T-helper 1 cell treated with Interleukin-12 subunit alpha and Interleukin-12 subunit beta and Interleukin-4 antibody, amounts not matched to agents 30 ng/mL and 1 ng/mL, for 36 hours (primary cell): ENCODE results near the gene CHRM5. TPM values are rescaled to one million over a fixed set of nuclear protein-coding genes. Genes with fewer than 3 reads are reported as not detected.
"Not testable (repeated sequence)": the region's sequence is repeated elsewhere in the genome, so short reads cannot be mapped to it uniquely, and the experiment has no call there.

ENCODE experiments used
- intact Hi-C: fragments of 100-400 bp; cut with micrococcal nuclease; formaldehyde crosslinking; loops from one replicate; pipeline ENCODE4 v1.15.1; 2024
- total RNA-seq: library from RNA; stranded (reverse); gene quantifications from 2 replicates; pipeline ENCODE4 v1.2.3, GENCODE V29; 2022

Gene CHRM5
- total RNA-seq, 1 donor from 2014 or later: not detected

GRCh38 chr15:34038871-34039789, 70.8 kb downstream of the CHRM5 start, which contains the start of gene AVEN:
AVEN (minus strand) TSS chr15:34039204; CDS start chr15:34039046, 158 bp downstream.
- intact Hi-C loops: loop anchor here (1.0 to 5.0 kb wide), 12 partner anchors 21 to 1508 kb away; partner anchors contain the start of genes AQR, DPH6, FMN1 and GOLGA8B

- intact Hi-C loops: loop anchor here (1.0 to 5.0 kb wide), 8 partner anchors 23 to 1508 kb away; partner anchors contain the start of genes DPH6, FMN1, KATNBL1 and PGBD4
These were observed 71.5 kb downstream of the CHRM5 start for GRCh38 chr15:34039790-34040113.

- intact Hi-C loops: no loop called here
These were observed 75.1 kb downstream of the CHRM5 start for GRCh38 chr15:34043391-34043790.

GRCh38 chr15:34043813-34044212, 75.5 kb downstream of the CHRM5 start:
- intact Hi-C loops: no loop called here

- intact Hi-C loops: no loop called here
These were observed 78.3 kb downstream of the CHRM5 start for GRCh38 chr15:34046471-34047145.

- intact Hi-C loops: no loop called here
These were observed 79.8 kb downstream of the CHRM5 start for GRCh38 chr15:34047893-34048775.

- intact Hi-C loops: no loop called here
These were observed 80.8 kb downstream of the CHRM5 start for GRCh38 chr15:34049112-34049511.

GRCh38 chr15:34050385-34050784, 82.1 kb downstream of the CHRM5 start:
- intact Hi-C loops: not testable (repeated sequence)

GRCh38 chr15:34054081-34054707, 85.9 kb downstream of the CHRM5 start:
- intact Hi-C loops: no loop called here

- intact Hi-C loops: no loop called here
These were observed 87.7 kb downstream of the CHRM5 start for GRCh38 chr15:34055868-34056595.

- intact Hi-C loops: no loop called here
These were observed 88.6 kb downstream of the CHRM5 start for GRCh38 chr15:34056911-34057310.

GRCh38 chr15:34059476-34059875, 91.2 kb downstream of the CHRM5 start:
- intact Hi-C loops: no loop called here

- intact Hi-C loops: loop anchor here (10.0 kb wide), 1 partner anchor 275 kb away; the partner anchor contains the start of gene SLC12A6
These were observed 91.6 kb downstream of the CHRM5 start for GRCh38 chr15:34059946-34060345.

- intact Hi-C loops: loop anchor here (10.0 kb wide), 1 partner anchor 270 kb away; the partner anchor contains the start of gene SLC12A6
These were observed 96.1 kb downstream of the CHRM5 start for GRCh38 chr15:34064438-34064837.

GRCh38 chr15:34065261-34065660, 97.0 kb downstream of the CHRM5 start:
- intact Hi-C loops: loop anchor here (10.0 kb wide), 1 partner anchor 270 kb away; the partner anchor contains the start of gene SLC12A6

- intact Hi-C loops: loop anchor here (10.0 kb wide), 1 partner anchor 269 kb away; the partner anchor contains the start of gene SLC12A6
These were observed 97.6 kb downstream of the CHRM5 start for GRCh38 chr15:34065941-34066340.

GRCh38 chr15:34070003-34070402, 101.7 kb downstream of the CHRM5 start:
- intact Hi-C loops: no loop called here

- intact Hi-C loops: no loop called here
These were observed 108.5 kb downstream of the CHRM5 start for GRCh38 chr15:34076785-34077184.

GRCh38 chr15:34078900-34079299, 110.6 kb downstream of the CHRM5 start:
- intact Hi-C loops: no loop called here

- intact Hi-C loops: no loop called here
These were observed 111.6 kb downstream of the CHRM5 start for GRCh38 chr15:34079904-34080303.
